GM19372 (cell line): ENCODE results near the gene KLF16.
A peak's percentile ranks its signal among the peaks of the same experiment; 100 is the strongest.

Source experiments
- ATAC-seq: cut with Tn5 transposase; IDR thresholded peaks from one replicate; pipeline ENCODE4 v1.9.1; 2021; ENCODE audit warnings: mild to moderate bottlenecking, low read depth, moderate library complexity; ENCODE audit not compliant: unreplicated experiment

Gene KLF16

GRCh38 chr19:1871630-1872029 lies 8.3 kb upstream of the KLF16 start:
- ATAC-seq: no peak

GRCh38 chr19:1871140-1871597 lies 7.8 kb upstream of the KLF16 start:
- no peak for ATAC-seq

- no peak for ATAC-seq
Observed at GRCh38 chr19:1868971-1869370, 5.6 kb upstream of the KLF16 start.

- ATAC-seq: no peak
Observed at GRCh38 chr19:1867349-1867724, 4.0 kb upstream of the KLF16 start.

- ATAC-seq: no peak
Observed at GRCh38 chr19:1866693-1867348, 3.4 kb upstream of the KLF16 start.

- no peak for ATAC-seq
Observed at GRCh38 chr19:1865172-1866010, 2.0 kb upstream of the KLF16 start.

- ATAC-seq: no peak
Observed at GRCh38 chr19:1864480-1865171, 1.2 kb upstream of the KLF16 start.

GRCh38 chr19:1863638-1864479 lies 480 bp upstream of the KLF16 start:
- peak; percentile 54 for ATAC-seq

- no peak for ATAC-seq
Observed at GRCh38 chr19:1862424-1863327, 703 bp downstream of the KLF16 start.

GRCh38 chr19:1862068-1862423 lies 1.3 kb downstream of the KLF16 start:
- ATAC-seq: no peak

- ATAC-seq: no peak
Observed at GRCh38 chr19:1861599-1862031, 1.8 kb downstream of the KLF16 start.

GRCh38 chr19:1860821-1861598 lies 2.4 kb downstream of the KLF16 start:
- no peak for ATAC-seq

GRCh38 chr19:1860042-1860775 lies 3.2 kb downstream of the KLF16 start:
- ATAC-seq: no peak

GRCh38 chr19:1859331-1859781 lies 4.0 kb downstream of the KLF16 start:
- no peak for ATAC-seq

GRCh38 chr19:1858412-1859081 lies 4.8 kb downstream of the KLF16 start:
- no peak for ATAC-seq

- no peak for ATAC-seq
Observed at GRCh38 chr19:1857648-1858326, 5.6 kb downstream of the KLF16 start.
